GM12878 (cell line): ENCODE results near the gene MAML2. TPM values are rescaled to one million over a fixed set of nuclear protein-coding genes. Genes with fewer than 3 reads are reported as not detected.

ENCODE experiments used
- ATAC-seq: fragments of 200-7000 bp; cut with Tn5 transposase; 3 replicates; pipeline ENCODE4 v1.9.1; 2020; ENCODE audit warnings: mild to moderate bottlenecking, moderate library complexity
- BruUV-seq: library from RNA; stranded (reverse); fragments of 400-500 nt; replicated peaks from 2 replicates; lab custom pipeline; 2021; lab: Mats Ljungman, UMichigan
- CTCF ChIA-PET: fragments of 300-600 bp; sonication (Branson Sonifier 250); formaldehyde crosslinking; extraction: SDS; loops from one replicate; lab custom pipeline; 2021; ENCODE audit warnings: inconsistent platforms; lab: Yijun Ruan, JAX
- POLR2A ChIA-PET: fragments of 350-600 bp; formaldehyde crosslinking; extraction: SDS; loops from one replicate; lab custom pipeline; 2021; ENCODE audit warnings: inconsistent platforms; lab: Charles Lee
- RAD21 ChIA-PET: fragments of 300-600 bp; sonication (Branson Sonifier 250); formaldehyde crosslinking; loops from one replicate; lab custom pipeline; 2023; ENCODE audit warnings: antibody characterized with exemption; ENCODE audit not compliant: unreplicated experiment; lab: Charles Lee
- SMC1A ChIA-PET: fragments of 300-600 bp; sonication (Branson Sonifier 250); formaldehyde crosslinking; loops from one replicate; lab custom pipeline; 2023; ENCODE audit not compliant: unreplicated experiment, uncharacterized antibody; lab: Charles Lee
- DNase-seq: peaks from one replicate; pipeline ENCODE4 v3.0.0-alpha.2; 2011; ENCODE audit warnings: low read depth, low spot score
- FAIRE-seq: peaks from 3 replicates; lab custom pipeline; 2011; peaks lifted over from hg19 to GRCh38; lab: Jason Lieb, UNC
- H2AFZ ChIP-seq: 2 replicates; pipeline ENCODE4 v1.6.0; 2011; ENCODE audit warnings: low read depth, low read length, control low read depth; ENCODE audit not compliant: control insufficient read depth
- H3K27ac ChIP-seq: 2 replicates; pipeline ENCODE4 v1.5.1; 2011; ENCODE audit warnings: control low read depth; ENCODE audit not compliant: control insufficient read depth, insufficient read depth
- H3K27me3 ChIP-seq, 2 experiments: replicated peaks in 1 of 2; 2 replicates each; pipeline versions ENCODE4 v1.6.0 to v1.6.1; 2011; ENCODE audit warnings: low read length in 1 of 2; ENCODE audit not compliant: control insufficient read depth in 2 of 2, insufficient read depth in 2 of 2
- H3K36me3 ChIP-seq, 2 experiments: 2 replicates each; pipeline ENCODE4 v1.5.1; 2011; ENCODE audit warnings: low read length in 1 of 2; ENCODE audit not compliant: control insufficient read depth in 2 of 2, insufficient read depth in 2 of 2
- H3K4me1 ChIP-seq: 2 replicates; pipeline ENCODE4 v1.6.1; 2011; ENCODE audit warnings: mild to moderate bottlenecking, low read length, moderate library complexity, mixed read lengths; ENCODE audit not compliant: control insufficient read depth, insufficient read depth
- H3K4me2 ChIP-seq: 2 replicates; pipeline ENCODE4 v1.6.0; 2011; ENCODE audit warnings: control low read depth; ENCODE audit not compliant: control insufficient read depth, insufficient read depth
- H3K4me3 ChIP-seq: fragments of 200-600 bp; sonication (generic); 2 replicates; pipeline ENCODE4 v1.5.1; 2016
- H3K79me2 ChIP-seq: 2 replicates; pipeline ENCODE4 v1.6.0; 2011; ENCODE audit warnings: low read length; ENCODE audit not compliant: control insufficient read depth, insufficient read depth
- H3K9ac ChIP-seq: 2 replicates; pipeline ENCODE4 v1.8.0; 2011; ENCODE audit warnings: low read length, control low read depth, mixed read lengths; ENCODE audit not compliant: control insufficient read depth, insufficient read depth
- H3K9me3 ChIP-seq: replicated peaks from 3 replicates; pipeline ENCODE4 v1.5.1; 2011; ENCODE audit warnings: mild to moderate bottlenecking, low read length; ENCODE audit not compliant: control insufficient read depth, insufficient read depth
- H4K20me1 ChIP-seq: 2 replicates; pipeline ENCODE4 v1.6.0; 2011; ENCODE audit not compliant: control insufficient read depth, insufficient read depth
- BACH1 ChIP-seq: fragments of 450-650 bp; IDR thresholded peaks from 2 replicates; pipeline ENCODE4 v1.6.1; 2017; ENCODE audit warnings: mild to moderate bottlenecking, borderline replicate concordance
- CBFB ChIP-seq: IDR thresholded peaks from 2 replicates; pipeline ENCODE4 v1.6.1; 2016; ENCODE audit warnings: antibody characterized with exemption, low read depth
- CBX5 ChIP-seq: sonication (generic); IDR thresholded peaks from 2 replicates; pipeline ENCODE4 v1.6.1; 2016; ENCODE audit warnings: low read depth, moderate library complexity, mild to moderate bottlenecking, inconsistent platforms
- ESRRA ChIP-seq: IDR thresholded peaks from 2 replicates; pipeline ENCODE4 v1.6.1; 2012; ENCODE audit warnings: mild to moderate bottlenecking, low read length, improper control_type of control experiment
- HCFC1 ChIP-seq: fragments of 150-350 bp; IDR thresholded peaks from 2 replicates; pipeline ENCODE4 v1.6.1; 2014; ENCODE audit warnings: low read length
- IRF3 ChIP-seq: fragments of 450-650 bp; IDR thresholded peaks from 2 replicates; pipeline ENCODE4 v1.6.1; 2014; ENCODE audit warnings: mild to moderate bottlenecking
- IRF4 ChIP-seq: IDR thresholded peaks from 2 replicates; pipeline ENCODE4 v1.6.1; 2011; ENCODE audit warnings: low read depth, low read length
- MYB ChIP-seq: fragments of 150-350 bp; IDR thresholded peaks from 2 replicates; pipeline ENCODE4 v1.6.1; 2014; ENCODE audit warnings: mild to moderate bottlenecking, low read depth, low read length, borderline replicate concordance
- NBN ChIP-seq: fragments of 450-650 bp; IDR thresholded peaks from 2 replicates; pipeline ENCODE4 v1.6.1; 2016
- NKRF ChIP-seq: fragments of 450-650 bp; conservative IDR thresholded peaks from 2 replicates; pipeline ENCODE4 v1.6.1; 2017; ENCODE audit warnings: mild to moderate bottlenecking, moderate library complexity
- POLR2A ChIP-seq: IDR thresholded peaks from 2 replicates; pipeline ENCODE4 v1.6.1; 2011; ENCODE audit warnings: low read depth, mild to moderate bottlenecking, low read length
- POLR2AphosphoS2 ChIP-seq: IDR thresholded peaks from 2 replicates; pipeline ENCODE4 v1.6.1; 2011; ENCODE audit warnings: low read depth, mild to moderate bottlenecking, low read length, improper control_type of control experiment, moderate library complexity
- RBBP5 ChIP-seq: fragments of 200-600 bp; sonication (generic); conservative IDR thresholded peaks from 2 replicates; pipeline ENCODE4 v1.6.1; 2016
- RCOR1 ChIP-seq: conservative IDR thresholded peaks from 2 replicates; pipeline ENCODE4 v1.6.1; 2012; ENCODE audit warnings: low read depth, low read length, improper control_type of control experiment
- SIX5 ChIP-seq: IDR thresholded peaks from 2 replicates; pipeline ENCODE4 v1.6.1; 2011; ENCODE audit warnings: mild to moderate bottlenecking, low read depth, low read length, moderate library complexity; ENCODE audit not compliant: severe bottlenecking
- SKIL ChIP-seq: fragments of 450-650 bp; IDR thresholded peaks from 2 replicates; pipeline ENCODE4 v1.6.1; 2017; ENCODE audit warnings: mild to moderate bottlenecking, low read depth, inconsistent platforms; ENCODE audit not compliant: poor library complexity, severe bottlenecking
- SP1 ChIP-seq: IDR thresholded peaks from one replicate; pipeline ENCODE4 v1.6.1; 2011; ENCODE audit warnings: low read depth, low read length
- SREBF2 ChIP-seq: IDR thresholded peaks from 2 replicates; pipeline ENCODE4 v1.6.1; 2012; ENCODE audit warnings: mild to moderate bottlenecking, low read length
- ZNF622 ChIP-seq: fragments of 450-650 bp; IDR thresholded peaks from 2 replicates; pipeline ENCODE4 v1.6.1; 2017; ENCODE audit warnings: mild to moderate bottlenecking, inconsistent platforms
- ZSCAN29 ChIP-seq: fragments of 450-650 bp; IDR thresholded peaks from 2 replicates; pipeline ENCODE4 v1.6.1; 2017; ENCODE audit warnings: mild to moderate bottlenecking, moderate library complexity
- WGBS: methylation state at CpG from one replicate; pipeline ENCODE4 v1.1.6; 2016; ENCODE audit warnings: low lambda C conversion rate; ENCODE audit not compliant: insufficient replicate concordance, insufficient coverage; ENCODE audit errors: missing lambda C conversion rate; 5-methylcytosine and 5-hydroxymethylcytosine counted together
- in situ Hi-C: fragments of 300-500 bp; cut with MboI; formaldehyde crosslinking; loops from 9 replicates; pipeline ENCODE4 v1.14.3; 2018; ENCODE audit warnings: mixed read lengths
- intact Hi-C: fragments of 100-400 bp; cut with micrococcal nuclease; formaldehyde crosslinking; loops from one replicate; pipeline ENCODE4 v1.14.2; 2022; ENCODE audit not compliant: unreplicated experiment
- polyA plus RNA-seq, 11 experiments: library from polyadenylated mRNA; depleted of rRNA in 4 of 11; unstranded in 6 of 11; stranded (reverse) in 5 of 11; fragments of >200 nt; fragmentation: Nextera tagmentation in 4 of 11; fragmentation: Illumina TruSeq in 1 of 11; extraction: Ambion mirVana in 4 of 11; extraction: Trizol in 1 of 11; gene quantifications; 1 replicate in 1 of 11; 2 replicates in 10 of 11; pipeline versions ENCODE4 v1.2.1 to v1.2.3, GENCODE V29; 2011 to 2016; ENCODE audit warnings: inconsistent platforms in 2 of 11, missing spikeins in 2 of 11, low read depth in 1 of 11
- total RNA-seq, 4 experiments: library from RNA; depleted of rRNA in 3 of 4; stranded (reverse); fragments of >200 nt in 3 of 4; fragmentation: Illumina TruSeq in 1 of 4; extraction: Trizol in 1 of 4; gene quantifications; 2 replicates each; pipeline versions ENCODE4 v1.2.1 to v1.2.3, GENCODE V29; 2013 to 2021

MAML2 gene
- total and polyA plus RNA-seq, 10 of the 15 experiments (the other 5 are each of a cell fraction or from before 2014, with no cell fraction given) = 2.5 to 15.1 (median 12.0) TPM

GRCh38 chr11:96309643-96310017 is 33.4 kb downstream of the MAML2 start:
- ChIA-PET CTCF (interaction anchor here (1.1 to 1.6 kb wide), 2 partner anchors 31 to 461 kb away, joined by 3 read pairs; no protein-coding TSS in a partner anchor), SMC1A (interaction anchor here (0.8 to 8.2 kb wide), 7 partner anchors 10 to 49 kb away, joined by 3 to 97 read pairs (median 4); partner anchors contain the start of gene MAML2), RAD21 (interaction anchor here (0.6 to 2.1 kb wide), 5 partner anchors 8 to 78 kb away, joined by 3 to 10 read pairs (median 4); partner anchors contain the start of gene MAML2)
- WGBS = 78% methylated on average over 5 of the region's 5 CpGs
- Histone ChIP-seq H3K4me2 (no peak overlapping the region), H3K4me1 (peaks cover 5% of the 10 kb centered on the region)
- TF ChIP-seq POLR2AphosphoS2 (no peak), RCOR1 (no peak), SP1 (no peak), CBFB (no peak), RBBP5 (no peak), SREBF2 (no peak), NBN (no peak), POLR2A (no peak), MYB (no peak), SKIL (no peak), SIX5 (no peak), ZNF622 (no peak), IRF4 (no peak), BACH1 (no peak), NKRF (no peak), HCFC1 (no peak), ESRRA (no peak), CBX5 (no peak), ZSCAN29 (no peak), IRF3 (no peak)
- TF ChIP-seq, all 136 proteins: peak for 0
- peaks cover 41% of the 10 kb centered on the region for H3K79me2 ChIP-seq
- peaks cover 0 to 2% of the 10 kb centered on the region in 2 experiments; a peak in 1 of 4 replicates for H3K36me3 ChIP-seq
- no peaks in the 10 kb centered on the region for H3K27me3 ChIP-seq
- no peak overlapping the region for H3K4me3 ChIP-seq
- H3K9ac ChIP-seq = no peak overlapping the region
- intact Hi-C loops = no loop called here
- H3K9me3 ChIP-seq = no peaks in the 10 kb centered on the region
- no peak overlapping the region for H3K27ac ChIP-seq
- POLR2A ChIA-PET = interaction anchor here (0.6 to 0.9 kb wide), 2 partner anchors 11 to 54 kb away, joined by 3 to 4 read pairs; no protein-coding TSS in a partner anchor
- H2AFZ ChIP-seq = no peak overlapping the region
- ATAC-seq = no peak
- FAIRE-seq = no peak
- no peaks in the 10 kb centered on the region; the same call in 1 of the 2 replicates for H4K20me1 ChIP-seq
- BruUV-seq = no TSS peak
- in situ Hi-C loops = no loop called here
- DNase-seq = no peak
